Neutrophil (primary cell): ENCODE measurements around the gene FMO2.
"Not testable (repeated sequence)": the region's sequence is repeated elsewhere in the genome, so short reads cannot be mapped to it uniquely, and the experiment has no call there.

Experiments used
- H3K27ac ChIP-seq: fragments of 200-600 bp; sonication (generic); 2 replicates; pipeline ENCODE4 v1.5.1; 2016; ENCODE audit warnings: mild to moderate bottlenecking, moderate library complexity
- H3K27me3 ChIP-seq: fragments of 200-600 bp; sonication (generic); 2 replicates; pipeline ENCODE4 v1.6.0; 2016; ENCODE audit warnings: mild to moderate bottlenecking
- H3K36me3 ChIP-seq: fragments of 200-600 bp; sonication (generic); 2 replicates; pipeline ENCODE4 v1.5.1; 2017
- H3K4me1 ChIP-seq, 2 experiments: fragments of 200-600 bp in 1 of 2; sonication (generic) in 1 of 2; 1 replicate in 1 of 2; 2 replicates in 1 of 2; pipeline versions ENCODE4 v1.5.1 to v1.6.1; 2013 to 2016; ENCODE audit warnings: low read depth in 1 of 2, low read length in 1 of 2, mild to moderate bottlenecking in 1 of 2, moderate library complexity in 1 of 2; ENCODE audit not compliant: control insufficient read depth in 1 of 2, insufficient read depth in 1 of 2
- H3K4me3 ChIP-seq, 2 experiments: fragments of 200-600 bp in 1 of 2; sonication (generic) in 1 of 2; 1 replicate in 1 of 2; 2 replicates in 1 of 2; pipeline ENCODE4 v1.5.1; 2013 to 2016; ENCODE audit warnings: low read depth in 1 of 2, low read length in 1 of 2, mild to moderate bottlenecking in 1 of 2, moderate library complexity in 1 of 2
- H3K9me3 ChIP-seq: fragments of 200-600 bp; sonication (generic); 2 replicates; pipeline ENCODE4 v1.5.1; 2016
- CTCF ChIP-seq: fragments of 200-600 bp; sonication (generic); IDR thresholded peaks from 2 replicates; pipeline ENCODE4 v1.5.1; 2016; ENCODE audit warnings: antibody characterized with exemption

The FMO2 gene

GRCh38 chr1:171231326-171231725, 46.2 kb downstream of the FMO2 start:
- H3K27ac ChIP-seq, result no peak overlapping the region
- TF ChIP-seq CTCF, result no peak
- no peak overlapping the region for H3K4me3 ChIP-seq
- no peaks in the 10 kb centered on the region for H3K36me3 ChIP-seq
- H3K4me1 ChIP-seq, result no peaks in the 10 kb centered on the region
- H3K27me3 ChIP-seq, result no peaks in the 10 kb centered on the region
- H3K9me3 ChIP-seq, result peaks cover 4% of the 10 kb centered on the region

DNA sequence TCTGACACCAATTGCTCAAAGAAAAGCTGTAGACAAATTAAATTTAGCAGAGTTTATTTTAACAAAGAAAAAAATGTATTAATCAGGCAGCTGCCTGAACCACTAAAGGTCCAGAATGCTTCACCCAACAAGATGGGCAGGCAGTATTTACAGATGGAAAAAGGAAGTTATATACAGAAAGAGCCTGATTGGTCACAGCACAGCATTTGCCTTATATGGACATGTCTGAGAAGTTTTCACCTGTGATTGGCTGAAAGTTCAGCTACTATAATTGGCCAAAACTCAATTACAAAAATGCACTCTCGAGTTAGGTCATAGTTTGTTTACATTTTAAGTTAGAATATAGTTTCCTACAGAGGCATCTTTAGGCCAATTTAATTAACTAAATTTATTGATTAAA, 48.1 kb downstream of the FMO2 start:
- TF ChIP-seq CTCF, result no peak
- no peak overlapping the region for H3K4me3 ChIP-seq
- H3K27ac ChIP-seq, result no peak overlapping the region
- peaks cover 4% of the 10 kb centered on the region for H3K9me3 ChIP-seq
- no peaks in the 10 kb centered on the region for H3K27me3 ChIP-seq
- no peaks in the 10 kb centered on the region for H3K4me1 ChIP-seq
- no peaks in the 10 kb centered on the region for H3K36me3 ChIP-seq

DNA sequence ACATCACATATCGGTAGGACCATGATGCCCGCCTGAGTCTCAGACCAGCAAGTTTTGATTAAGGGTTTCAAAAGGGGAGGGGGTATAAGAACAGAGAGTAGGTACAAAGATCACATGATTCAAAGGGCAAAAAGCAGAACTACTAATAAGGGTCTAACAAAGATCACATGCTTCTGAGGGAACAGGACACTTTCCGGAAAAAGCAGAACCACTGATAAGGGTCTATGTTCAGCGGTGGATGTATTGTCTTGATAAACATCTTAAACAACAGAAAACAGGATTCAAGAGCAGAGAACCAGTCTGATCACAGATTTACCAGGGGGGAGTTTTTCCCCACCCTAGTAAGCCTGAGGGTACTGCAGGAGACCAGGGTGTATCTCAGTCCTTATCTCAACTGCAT, 51.1 kb downstream of the FMO2 start:
- not testable (repeated sequence) for H3K27me3 ChIP-seq, H3K9me3 ChIP-seq, H3K27ac ChIP-seq, H3K36me3 ChIP-seq, H3K4me1 ChIP-seq, H3K4me3 ChIP-seq

DNA sequence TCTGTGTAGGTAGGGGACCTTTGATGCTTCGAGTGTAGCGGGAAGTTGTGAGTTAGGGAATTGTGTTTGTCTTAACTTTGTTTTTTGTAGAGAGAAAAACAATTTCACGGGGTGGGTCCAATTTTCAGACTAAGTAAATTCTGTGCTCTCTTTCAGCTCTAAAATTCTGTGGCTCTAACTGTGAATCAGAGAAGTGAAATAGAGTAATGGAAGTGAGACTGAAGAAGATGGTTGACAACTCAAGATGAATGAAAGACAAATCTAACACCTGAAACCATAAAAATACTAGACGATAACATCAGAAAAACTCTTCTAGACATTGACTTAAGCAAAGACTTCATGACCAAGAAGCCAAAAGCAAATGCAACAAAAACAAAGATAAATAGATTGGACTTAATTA, 58.8 kb downstream of the FMO2 start:
- Histone ChIP-seq H3K4me1 (no peaks in the 10 kb centered on the region), H3K27ac (no peak overlapping the region)
- no peak for TF ChIP-seq CTCF

DNA sequence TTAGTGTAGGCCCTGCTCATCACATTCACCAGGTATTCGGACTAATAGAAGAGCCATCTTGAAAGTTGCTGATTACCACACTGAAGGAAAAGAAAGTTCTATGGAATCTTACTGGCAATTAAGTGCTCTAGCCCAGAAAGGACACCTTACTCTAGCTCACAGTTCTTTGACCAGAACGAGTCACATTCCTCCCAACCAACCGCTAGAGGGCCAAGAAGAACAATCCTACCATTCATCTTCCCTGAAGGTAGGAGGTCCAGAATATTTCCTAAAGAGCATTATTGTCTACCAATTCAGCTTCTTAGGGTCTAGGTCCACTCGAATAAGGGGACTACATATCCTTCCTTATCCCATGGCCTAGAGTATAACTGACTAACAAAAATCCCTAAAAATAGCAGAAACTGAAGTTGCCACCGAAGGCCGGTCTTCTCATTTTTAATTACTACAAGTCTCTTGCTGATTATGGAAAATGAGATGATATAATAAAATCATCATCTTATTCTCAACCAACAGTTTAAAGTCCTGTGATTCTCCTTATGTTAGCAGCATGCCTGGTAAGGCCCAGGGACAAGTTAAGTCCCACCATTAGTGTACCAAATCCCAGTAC, 60.5 kb downstream of the FMO2 start:
- H3K36me3 ChIP-seq, result no peaks in the 10 kb centered on the region
- no peak for TF ChIP-seq CTCF
- no peak overlapping the region for H3K4me3 ChIP-seq
- no peaks in the 10 kb centered on the region for H3K9me3 ChIP-seq
- H3K4me1 ChIP-seq, result no peaks in the 10 kb centered on the region
- H3K27ac ChIP-seq, result no peak overlapping the region
- peaks cover 30% of the 10 kb centered on the region for H3K27me3 ChIP-seq

More for the DNA sequence above, 58.8 kb downstream of the FMO2 start:
- no peaks in the 10 kb centered on the region for H3K9me3 ChIP-seq
- H3K36me3 ChIP-seq, result no peaks in the 10 kb centered on the region
- H3K4me3 ChIP-seq, result no peak overlapping the region
- H3K27me3 ChIP-seq, result peaks cover 14% of the 10 kb centered on the region

DNA sequence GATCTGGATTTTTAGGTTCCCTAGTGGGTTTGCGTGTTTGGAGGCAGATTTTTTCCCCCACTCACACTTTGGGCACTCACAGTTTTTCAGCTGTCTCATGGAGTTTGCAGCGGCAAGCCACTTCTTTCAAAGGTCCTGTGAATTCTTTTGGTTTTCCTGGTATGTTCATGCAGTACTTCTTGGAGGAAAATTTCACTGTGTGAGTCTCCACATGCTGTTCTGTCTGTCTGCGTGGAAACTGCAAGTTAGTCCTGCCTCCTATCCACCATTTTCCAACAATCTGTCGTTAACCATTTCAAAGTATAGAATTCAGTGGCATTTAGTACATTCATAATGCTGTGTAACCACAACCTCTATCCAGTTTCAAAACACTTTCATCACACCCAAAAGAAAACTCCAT, 62.4 kb downstream of the FMO2 start:
- TF ChIP-seq CTCF, result no peak
- Histone ChIP-seq H3K4me1 (peaks cover 0 to 11% of the 10 kb centered on the region in 2 experiments), H3K36me3 (no peaks in the 10 kb centered on the region), H3K4me3 (no peak overlapping the region), H3K27me3 (peaks cover 49% of the 10 kb centered on the region), H3K27ac (no peak overlapping the region), H3K9me3 (no peaks in the 10 kb centered on the region)
